ENCODE data around the gene CTSZ.
"Not testable (repeated sequence)": the region's sequence is repeated elsewhere in the genome, so short reads cannot be mapped to it uniquely, and the experiment has no call there.

The CTSZ gene

DNA sequence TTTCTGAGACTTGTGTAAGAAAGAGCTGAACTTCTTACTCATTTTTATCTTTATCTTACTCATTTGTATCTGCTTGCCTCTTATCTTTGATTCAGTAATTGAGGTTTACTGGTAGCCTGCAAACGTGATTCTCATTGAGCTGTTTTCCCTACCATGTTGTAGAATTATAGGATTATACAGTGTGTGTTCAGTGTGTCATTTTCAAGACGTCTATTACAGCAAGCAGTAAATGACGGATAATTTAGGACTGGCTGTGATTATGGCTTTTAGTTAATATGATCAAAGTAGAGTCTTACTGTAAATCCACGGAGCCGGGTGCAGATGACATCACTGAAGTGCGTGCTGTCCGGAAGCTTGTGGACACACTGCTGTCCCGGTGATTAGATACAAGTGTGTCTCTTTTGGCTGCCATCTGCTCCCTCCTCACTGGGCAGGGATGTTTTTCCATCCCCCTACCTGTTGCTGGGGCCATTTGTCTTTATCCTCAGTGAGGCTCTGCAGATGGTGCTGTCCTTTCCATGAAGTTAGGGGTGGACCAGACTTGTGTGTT, 20.0 kb downstream of the CTSZ start:
- Mint-ChIP-seq H3K9me3 (no peaks in the 10 kb centered on the region), H3K36me3 (peaks cover 66% of the 10 kb centered on the region), H3K27ac (peak overlapping the region; percentile 46), H3K4me3 (no peak overlapping the region), H3K4me1 (peaks cover 49% of the 10 kb centered on the region), H3K27me3 (no peaks in the 10 kb centered on the region)
- ATAC-seq, result no peak

DNA sequence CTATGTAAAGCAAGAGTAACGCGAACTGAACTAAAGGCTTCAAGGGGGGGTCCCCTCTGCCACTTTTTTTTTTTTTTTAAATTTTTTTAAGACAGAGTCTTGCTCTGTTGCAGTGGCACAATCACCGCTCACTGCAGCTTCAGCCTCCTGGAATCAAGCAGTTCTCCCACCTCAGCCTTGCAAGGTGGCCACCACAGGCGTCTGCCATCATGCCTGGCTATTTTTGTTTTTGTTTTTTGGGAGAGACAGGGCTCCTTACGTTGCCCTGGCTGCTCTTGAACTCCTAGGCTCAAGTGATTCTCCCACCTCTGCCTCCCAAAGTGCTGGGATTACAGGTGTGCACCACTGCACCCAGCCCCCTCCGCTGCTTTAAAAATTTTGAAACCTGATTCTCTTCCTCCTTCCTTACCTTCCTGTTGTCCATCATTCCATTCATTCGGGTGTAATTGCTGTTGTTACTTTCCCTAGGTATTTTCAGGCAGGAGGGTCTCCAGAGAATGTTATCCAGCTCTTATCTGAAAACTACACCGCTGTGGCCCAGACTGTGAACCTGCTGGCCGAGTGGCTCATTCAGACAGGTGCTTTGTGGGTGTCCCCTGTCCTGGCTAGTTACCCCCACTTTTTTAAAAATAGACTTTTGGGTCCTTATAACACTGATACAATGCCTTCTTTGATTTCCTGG, 20.6 kb downstream of the CTSZ start:
- peaks cover 50% of the 10 kb centered on the region for H3K4me1 Mint-ChIP-seq
- H3K4me3 Mint-ChIP-seq, result no peak overlapping the region
- H3K9me3 Mint-ChIP-seq, result no peaks in the 10 kb centered on the region
- no peaks in the 10 kb centered on the region for H3K27me3 Mint-ChIP-seq
- ATAC-seq, result no peak
- H3K36me3 Mint-ChIP-seq, result peaks cover 61% of the 10 kb centered on the region
- H3K27ac Mint-ChIP-seq, result peak overlapping the region; percentile 46

DNA sequence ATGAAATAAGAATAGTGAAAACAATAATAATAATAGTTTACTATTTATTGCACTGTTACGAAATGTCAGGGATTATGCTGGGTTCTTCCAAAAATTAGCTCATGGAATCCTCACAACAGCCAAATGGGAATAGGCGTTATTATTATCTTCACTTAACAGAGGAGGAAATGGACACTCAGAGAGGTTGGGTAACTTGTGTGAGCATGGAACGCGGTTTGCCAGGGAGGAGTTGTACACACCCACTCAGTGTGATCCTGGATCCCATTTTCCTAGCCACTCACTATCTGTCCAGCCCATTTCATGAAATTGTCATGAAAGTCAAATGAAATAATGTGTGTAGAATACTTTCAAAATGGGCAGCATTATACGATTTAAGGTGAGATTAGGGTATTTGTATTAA, 21.4 kb downstream of the CTSZ start:
- H3K9me3 Mint-ChIP-seq, result no peaks in the 10 kb centered on the region
- ATAC-seq, result no peak
- no peak overlapping the region for H3K4me3 Mint-ChIP-seq
- no peaks in the 10 kb centered on the region for H3K27me3 Mint-ChIP-seq
- peaks cover 50% of the 10 kb centered on the region for H3K4me1 Mint-ChIP-seq
- peaks cover 53% of the 10 kb centered on the region for H3K36me3 Mint-ChIP-seq
- no peak overlapping the region for H3K27ac Mint-ChIP-seq

DNA sequence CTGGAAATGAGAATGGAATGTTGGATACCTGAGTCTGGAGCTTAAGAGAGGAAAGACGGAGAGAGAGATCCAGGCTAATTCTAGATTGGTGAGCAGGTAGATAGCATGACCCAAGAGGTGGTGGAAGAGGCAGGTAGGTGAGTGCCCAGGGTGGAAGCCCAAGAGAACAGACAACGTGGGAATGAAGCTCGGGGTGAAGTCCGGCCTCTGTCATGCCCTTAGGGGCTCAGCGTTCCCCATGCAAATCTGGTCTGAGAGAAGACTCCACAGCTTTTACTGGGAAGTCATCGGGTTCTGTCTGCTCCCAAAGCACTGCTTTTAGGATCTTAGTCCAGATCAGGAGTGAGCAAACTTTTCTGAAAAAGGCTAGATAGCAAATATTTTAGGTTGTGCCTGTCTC, 22.4 kb downstream of the CTSZ start:
- Mint-ChIP-seq H3K4me3 (no peak overlapping the region), H3K4me1 (peaks cover 50% of the 10 kb centered on the region), H3K9me3 (no peaks in the 10 kb centered on the region), H3K27me3 (no peaks in the 10 kb centered on the region), H3K27ac (peak overlapping the region; percentile 58), H3K36me3 (peaks cover 44% of the 10 kb centered on the region)
- no peak for ATAC-seq

DNA sequence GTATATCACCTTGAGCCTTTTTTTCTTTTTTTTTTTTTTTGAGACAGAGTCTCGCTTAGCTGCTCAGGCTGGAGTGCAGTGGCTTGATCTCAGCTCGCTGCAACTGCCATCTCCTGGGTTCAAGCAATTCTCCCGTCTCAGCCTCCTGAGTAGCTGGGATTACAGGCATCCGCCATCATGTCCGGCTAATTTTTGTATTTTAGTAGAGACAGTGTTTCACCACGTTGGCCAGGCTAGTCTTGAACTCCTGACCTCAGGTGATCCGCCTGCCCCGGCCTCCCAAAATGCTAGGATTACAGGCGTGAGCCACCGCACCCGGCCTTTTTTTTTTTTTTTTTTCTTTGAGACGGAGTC, 24.0 kb downstream of the CTSZ start:
- not testable (repeated sequence) for ATAC-seq, H3K27me3 Mint-ChIP-seq, H3K9me3 Mint-ChIP-seq
- peaks cover 62% of the 10 kb centered on the region for H3K4me1 Mint-ChIP-seq
- H3K27ac Mint-ChIP-seq, result peak overlapping the region; percentile 81
- peaks cover 30% of the 10 kb centered on the region for H3K36me3 Mint-ChIP-seq
- peak overlapping the region; percentile 86 for H3K4me3 Mint-ChIP-seq

DNA sequence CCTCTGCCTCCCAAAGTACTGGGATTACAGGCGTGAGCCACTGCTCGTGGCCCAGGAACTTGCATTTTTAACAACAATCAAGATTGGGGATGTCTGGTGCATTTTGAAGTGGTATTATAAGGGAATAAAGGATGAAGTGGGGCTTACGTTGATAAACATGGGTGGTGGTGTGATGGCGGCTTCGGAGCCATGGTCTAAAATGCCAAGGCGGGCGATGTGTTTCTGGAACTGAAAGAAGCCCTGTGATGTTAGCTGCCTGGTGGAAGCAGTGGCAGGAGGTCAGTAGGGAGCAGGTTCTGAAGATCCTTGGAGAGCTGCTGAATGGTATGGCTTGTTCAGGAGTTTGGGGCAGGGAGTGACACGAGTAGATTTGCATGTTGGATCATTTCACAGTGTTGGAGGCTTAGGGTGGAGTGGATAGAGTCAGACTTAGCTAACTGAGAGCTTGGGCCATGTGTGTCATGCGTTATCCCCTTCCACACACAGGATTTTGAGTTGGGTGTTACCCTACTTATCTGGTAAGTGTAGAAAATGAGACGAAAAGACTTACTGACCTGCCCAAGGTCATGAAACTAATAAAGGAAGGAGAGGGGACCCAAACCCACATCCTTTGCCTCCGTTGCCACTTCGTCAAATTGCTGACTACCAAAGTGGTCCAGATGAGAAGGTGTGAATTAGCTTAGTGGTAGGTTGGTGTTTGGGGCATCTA, 24.5 kb downstream of the CTSZ start:
- Mint-ChIP-seq H3K27me3 (no peaks in the 10 kb centered on the region), H3K36me3 (peaks cover 25% of the 10 kb centered on the region), H3K27ac (peak overlapping the region; percentile 81), H3K4me1 (peaks cover 57% of the 10 kb centered on the region), H3K4me3 (peak overlapping the region; percentile 86), H3K9me3 (no peaks in the 10 kb centered on the region)
- no peak for ATAC-seq

DNA sequence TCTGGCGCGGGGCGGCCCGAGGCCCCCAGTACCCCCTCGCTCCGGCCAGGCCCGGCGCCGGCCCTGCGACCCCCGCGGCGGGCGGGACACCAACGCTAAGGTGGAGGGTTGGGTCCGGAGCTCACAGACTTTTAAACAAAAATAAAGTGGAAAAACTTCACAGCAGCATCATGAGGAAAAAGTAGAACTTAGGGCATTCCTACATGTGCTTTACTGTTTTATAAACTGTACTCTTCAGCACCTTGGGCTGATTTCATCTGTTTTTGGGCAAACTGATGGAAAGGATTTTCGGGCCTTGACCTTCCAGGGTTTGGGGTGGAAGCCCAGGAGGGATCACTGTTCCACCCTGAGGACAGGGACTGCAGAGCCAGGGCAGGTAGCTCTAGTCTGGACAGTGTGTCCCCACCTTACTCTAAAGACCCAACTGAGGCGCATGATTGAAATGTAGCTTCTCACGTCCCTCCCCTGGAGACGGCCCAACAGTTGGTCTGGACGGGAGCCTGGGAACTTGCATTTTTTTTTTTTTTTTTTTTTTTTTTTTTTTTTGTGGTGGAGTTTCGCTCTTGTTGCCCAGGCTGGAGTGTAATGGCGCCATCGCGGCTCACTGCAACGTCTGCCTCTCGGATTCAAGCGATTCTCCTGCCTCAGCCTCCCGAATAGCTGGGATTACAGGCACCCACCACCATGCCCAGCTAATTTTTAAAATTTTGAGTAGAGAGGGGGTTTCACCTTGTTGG, 25.3 kb downstream of the CTSZ start:
- Mint-ChIP-seq H3K27me3 (no peaks in the 10 kb centered on the region), H3K4me1 (peaks cover 54% of the 10 kb centered on the region), H3K4me3 (peak overlapping the region; percentile 86), H3K27ac (peak overlapping the region; percentile 81), H3K9me3 (peaks cover under 1% of the 10 kb centered on the region), H3K36me3 (peaks cover 20% of the 10 kb centered on the region)
- no peak for ATAC-seq

DNA sequence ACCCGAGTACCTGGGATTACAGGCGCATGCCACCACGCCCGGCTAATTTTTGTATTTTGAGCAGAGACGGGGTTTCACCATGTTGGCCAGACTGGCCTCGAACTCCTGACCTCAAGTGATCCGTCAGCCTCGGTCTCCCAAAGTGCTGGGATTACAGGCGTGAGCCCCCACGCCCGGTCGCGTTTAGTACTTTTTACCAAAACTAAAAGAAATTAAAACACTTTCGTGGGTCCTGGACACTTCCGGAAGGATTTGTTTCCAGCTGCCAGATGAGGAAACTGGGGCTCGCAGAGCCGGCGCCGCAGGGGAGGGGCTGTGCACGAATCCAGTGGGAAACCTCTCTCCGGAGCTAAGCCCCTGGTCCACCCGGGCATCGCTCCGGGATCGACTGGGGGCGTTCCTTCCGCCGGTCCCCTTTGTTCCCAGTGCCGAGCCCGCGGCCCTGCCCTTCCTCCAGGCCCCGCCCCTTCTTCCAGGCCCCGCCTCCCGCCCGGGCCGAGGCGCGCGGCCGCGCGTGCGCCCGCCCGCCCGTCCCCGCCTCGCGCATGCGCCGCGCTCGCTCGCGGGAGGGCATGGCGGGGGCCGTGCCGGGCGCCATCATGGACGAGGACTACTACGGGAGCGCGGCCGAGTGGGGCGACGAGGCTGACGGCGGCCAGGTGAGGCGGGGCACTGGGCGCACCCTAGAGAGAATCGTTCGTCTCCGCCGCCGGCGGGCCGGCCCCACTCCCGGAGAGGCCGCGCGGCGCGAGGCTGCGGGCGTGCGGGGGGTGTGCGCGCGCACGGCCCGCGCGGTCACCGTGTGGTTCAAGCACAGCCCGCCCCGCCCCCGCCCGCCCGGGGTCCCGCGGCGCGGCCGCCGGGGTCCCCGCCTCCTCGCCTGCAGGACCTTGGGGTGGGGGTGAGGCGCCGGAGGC, 26.1 kb downstream of the CTSZ start, which contains the start of gene NELFCD:
Gene NELFCD, plus strand, starts transcription at position 546 of the 917 bp plus-strand sequence. Its CDS starts 54 bp downstream, at position 600.
- H3K36me3 Mint-ChIP-seq, result peaks cover 17% of the 10 kb centered on the region
- peaks cover 6% of the 10 kb centered on the region for H3K9me3 Mint-ChIP-seq
- peak within 1 kb of the TSS; percentile 81 for H3K27ac Mint-ChIP-seq
- H3K4me3 Mint-ChIP-seq, result peak within 1 kb of the TSS; percentile 86
- no peaks in the 10 kb centered on the region for H3K27me3 Mint-ChIP-seq
- peaks cover 50% of the 10 kb centered on the region for H3K4me1 Mint-ChIP-seq
- peak; percentile 91 for ATAC-seq

DNA sequence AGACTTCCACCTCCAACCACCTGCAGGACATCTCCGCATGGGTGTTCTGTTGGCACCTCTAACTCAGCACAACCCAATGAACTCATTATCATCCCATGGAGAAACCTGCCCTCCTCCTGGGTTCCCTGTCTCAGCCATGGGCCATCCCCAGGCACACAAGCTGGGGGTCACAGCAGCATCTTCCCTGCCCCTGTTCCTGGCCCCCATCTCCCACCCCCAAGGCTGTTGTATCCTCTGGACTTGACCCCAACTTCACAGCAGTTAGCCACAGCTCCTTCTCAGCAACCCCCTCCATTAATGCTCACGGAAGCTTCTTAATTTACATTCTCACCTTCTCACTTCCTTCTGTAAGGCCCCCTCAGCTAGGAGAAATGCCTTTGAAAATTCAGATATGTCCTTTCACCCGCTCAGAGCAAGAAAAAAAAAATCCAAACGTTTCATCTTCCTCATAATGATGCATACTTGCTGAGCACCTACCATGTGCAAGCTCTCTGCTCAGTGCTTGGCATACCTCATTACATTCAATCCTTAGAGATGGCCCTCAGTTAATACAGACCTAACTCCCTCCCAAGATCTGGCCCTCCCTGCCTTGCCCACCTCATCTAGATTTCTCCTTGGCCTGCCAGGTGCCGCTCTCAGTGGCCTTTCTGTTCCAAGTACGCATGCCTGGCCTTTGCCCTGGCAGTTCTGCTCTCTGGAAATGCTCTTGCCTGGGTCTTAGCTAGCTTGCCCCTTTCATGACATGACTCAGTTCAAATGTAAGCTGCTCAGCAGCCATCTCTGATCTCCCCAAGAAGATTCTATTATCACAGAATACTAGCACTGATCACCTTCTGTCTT, 28.5 kb downstream of the CTSZ start:
- peak overlapping the region; percentile 15 for H3K27ac Mint-ChIP-seq

DNA sequence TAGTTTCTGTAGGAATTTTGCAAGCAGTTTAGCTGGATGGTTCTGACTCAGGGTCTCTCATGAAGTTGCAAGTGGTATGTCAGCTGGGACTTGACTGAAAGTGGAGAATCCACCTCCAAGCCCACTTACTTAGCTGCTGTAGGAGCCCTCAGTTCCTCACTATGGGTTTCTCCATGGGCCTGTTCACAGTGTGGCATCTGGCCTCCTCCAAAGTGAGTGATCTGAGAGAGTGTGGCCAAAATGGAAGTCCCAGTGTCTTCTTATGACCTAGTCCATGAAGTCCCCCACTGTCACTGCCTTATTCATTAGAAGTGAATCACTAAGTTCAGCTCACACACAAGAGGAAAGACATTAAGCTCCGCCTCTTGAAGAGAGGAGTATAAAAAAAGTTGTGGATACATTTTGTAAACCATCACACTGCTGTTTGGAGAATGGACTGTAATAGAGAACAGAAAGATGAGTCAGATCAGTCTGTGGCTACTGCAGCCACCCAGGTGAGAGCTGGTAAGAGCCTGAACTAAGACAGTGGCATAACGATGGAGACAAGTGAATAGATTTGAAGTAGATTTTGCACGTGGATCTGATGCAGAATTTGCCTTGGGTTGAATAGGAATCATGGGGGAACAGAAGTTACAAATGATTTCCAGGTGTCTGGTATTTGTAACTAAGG, 30.9 kb downstream of the CTSZ start:
- Mint-ChIP-seq H3K27me3 (no peaks in the 10 kb centered on the region), H3K36me3 (peaks cover 6% of the 10 kb centered on the region), H3K27ac (no peak overlapping the region), H3K9me3 (peaks cover 13% of the 10 kb centered on the region), H3K4me3 (no peak overlapping the region), H3K4me1 (peaks cover 23% of the 10 kb centered on the region)
- ATAC-seq, result no peak

More for the DNA sequence above, 28.5 kb downstream of the CTSZ start:
- no peak for ATAC-seq
- Mint-ChIP-seq H3K27me3 (no peaks in the 10 kb centered on the region), H3K9me3 (peaks cover 13% of the 10 kb centered on the region), H3K4me1 (peaks cover 36% of the 10 kb centered on the region), H3K36me3 (peaks cover 6% of the 10 kb centered on the region), H3K4me3 (no peak overlapping the region)

DNA sequence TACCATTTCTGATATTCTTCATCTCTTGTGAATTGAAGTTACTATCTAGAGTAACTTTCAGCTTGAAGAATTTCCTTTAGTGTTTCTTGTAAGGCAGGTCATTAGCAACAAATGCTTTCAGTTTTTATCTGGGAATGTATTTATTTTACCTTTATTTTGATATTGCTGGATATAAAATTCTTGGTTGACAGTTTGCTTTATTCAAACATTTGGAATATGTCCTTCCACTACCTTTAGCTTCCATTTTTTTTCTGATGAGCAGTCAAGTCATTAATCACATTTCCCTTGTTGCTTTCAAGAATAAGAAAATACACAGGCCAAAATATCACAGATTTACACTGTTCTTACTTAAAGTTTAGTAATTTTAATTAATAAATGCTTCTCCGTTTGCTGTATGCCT, 31.7 kb downstream of the CTSZ start:
- Mint-ChIP-seq H3K27ac (no peak overlapping the region), H3K4me3 (no peak overlapping the region), H3K36me3 (peaks cover 6% of the 10 kb centered on the region), H3K9me3 (peaks cover 13% of the 10 kb centered on the region), H3K27me3 (no peaks in the 10 kb centered on the region), H3K4me1 (peaks cover 30% of the 10 kb centered on the region)
- ATAC-seq, result no peak

DNA sequence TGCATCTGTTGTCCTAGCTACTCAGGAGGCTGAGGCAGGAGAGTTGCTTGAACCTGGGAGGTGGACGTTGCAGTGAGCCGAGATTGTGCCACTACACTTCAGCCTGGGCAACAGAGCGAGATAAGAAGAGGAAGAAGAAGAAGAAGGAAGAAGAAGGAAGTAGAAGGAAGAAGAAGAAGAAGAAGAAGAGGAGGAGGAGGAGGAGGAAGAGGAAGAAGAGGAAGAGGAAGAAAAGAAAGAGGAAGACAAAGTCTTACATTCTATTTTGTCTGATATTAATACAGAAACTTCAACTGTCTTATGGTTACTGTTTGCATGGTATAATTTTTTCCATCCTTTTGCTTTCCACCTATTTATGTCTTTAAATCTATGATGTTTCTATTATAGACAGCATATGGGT, 33.2 kb downstream of the CTSZ start:
- H3K36me3 Mint-ChIP-seq, result peaks cover 6% of the 10 kb centered on the region
- no peaks in the 10 kb centered on the region for H3K27me3 Mint-ChIP-seq
- peaks cover 36% of the 10 kb centered on the region for H3K4me1 Mint-ChIP-seq
- no peak overlapping the region for H3K4me3 Mint-ChIP-seq
- ATAC-seq, result no peak
- peaks cover 13% of the 10 kb centered on the region for H3K9me3 Mint-ChIP-seq
- no peak overlapping the region for H3K27ac Mint-ChIP-seq

DNA sequence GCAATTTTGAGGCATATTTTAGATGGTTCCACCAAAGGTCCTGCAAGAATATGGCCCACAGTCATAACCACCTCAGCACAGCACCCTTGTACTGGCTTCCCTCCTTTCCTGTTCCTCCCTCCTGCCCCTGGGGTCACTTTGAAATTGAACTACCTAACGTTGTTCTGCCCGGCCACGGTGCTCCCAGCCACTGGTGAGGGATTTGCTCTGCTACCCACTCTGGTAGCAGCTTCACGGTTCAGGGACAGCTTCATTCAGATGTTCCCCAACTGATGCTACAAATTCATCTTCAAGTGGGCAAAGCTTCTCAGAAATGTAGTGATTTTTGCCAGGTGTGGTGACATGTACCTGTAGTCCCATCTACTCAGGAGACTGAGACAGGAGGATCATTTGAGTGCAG, 33.9 kb downstream of the CTSZ start:
- no peak for ATAC-seq
- H3K27me3 Mint-ChIP-seq, result no peaks in the 10 kb centered on the region
- peaks cover 13% of the 10 kb centered on the region for H3K9me3 Mint-ChIP-seq
- H3K36me3 Mint-ChIP-seq, result peaks cover 6% of the 10 kb centered on the region
- H3K4me1 Mint-ChIP-seq, result peaks cover 29% of the 10 kb centered on the region
- no peak overlapping the region for H3K27ac Mint-ChIP-seq
- H3K4me3 Mint-ChIP-seq, result no peak overlapping the region
